GM19025 (cell line): Measurements from ENCODE around the gene CR1.
"Not testable (repeated sequence)": the region's sequence is repeated elsewhere in the genome, so short reads cannot be mapped to it uniquely, and the experiment has no call there.

Experiments
- ATAC-seq: cut with Tn5 transposase; IDR thresholded peaks from one replicate; pipeline ENCODE4 v1.9.1; 2021; ENCODE audit warnings: mild to moderate bottlenecking, low read depth, moderate library complexity; ENCODE audit not compliant: unreplicated experiment

CR1 gene

DNA sequence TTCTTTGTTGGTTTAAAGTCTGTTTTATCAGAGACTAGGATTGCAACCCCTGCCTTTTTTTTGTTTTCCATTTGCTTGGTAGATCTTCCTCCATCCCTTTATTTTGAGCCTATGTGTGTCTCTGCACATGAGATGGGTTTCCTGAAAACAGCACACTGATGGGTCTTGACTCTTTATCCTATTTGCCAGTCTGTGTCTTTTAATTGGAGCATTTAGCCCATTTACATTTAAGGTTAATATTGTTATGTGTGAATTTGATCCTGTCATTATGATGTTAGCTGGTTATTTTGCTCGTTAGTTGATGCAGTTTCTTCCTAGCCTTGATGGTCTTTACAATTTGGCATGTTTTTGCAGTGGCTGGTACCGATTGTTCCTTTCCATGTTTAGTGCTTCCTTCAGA lies 165.5 kb downstream of the CR1 start:
- not testable (repeated sequence) for ATAC-seq

DNA sequence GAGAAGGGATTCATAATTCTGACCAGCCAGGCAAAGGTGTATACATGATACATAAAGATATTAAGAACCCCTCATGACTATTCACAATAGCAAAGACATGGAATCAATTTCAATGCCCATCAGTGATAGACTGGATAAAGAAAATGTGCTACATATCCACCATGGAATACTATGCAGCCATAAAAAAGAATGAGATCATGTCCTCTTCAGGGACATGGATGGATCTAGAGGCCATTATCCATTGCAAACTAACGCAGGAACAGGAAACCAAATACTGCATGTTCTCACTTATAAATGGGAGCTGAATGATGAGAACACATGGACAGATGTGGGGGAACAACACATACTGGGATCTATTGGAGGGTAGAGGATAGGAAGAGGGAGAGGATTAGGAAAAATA lies 170.4 kb downstream of the CR1 start:
- no peak for ATAC-seq

DNA sequence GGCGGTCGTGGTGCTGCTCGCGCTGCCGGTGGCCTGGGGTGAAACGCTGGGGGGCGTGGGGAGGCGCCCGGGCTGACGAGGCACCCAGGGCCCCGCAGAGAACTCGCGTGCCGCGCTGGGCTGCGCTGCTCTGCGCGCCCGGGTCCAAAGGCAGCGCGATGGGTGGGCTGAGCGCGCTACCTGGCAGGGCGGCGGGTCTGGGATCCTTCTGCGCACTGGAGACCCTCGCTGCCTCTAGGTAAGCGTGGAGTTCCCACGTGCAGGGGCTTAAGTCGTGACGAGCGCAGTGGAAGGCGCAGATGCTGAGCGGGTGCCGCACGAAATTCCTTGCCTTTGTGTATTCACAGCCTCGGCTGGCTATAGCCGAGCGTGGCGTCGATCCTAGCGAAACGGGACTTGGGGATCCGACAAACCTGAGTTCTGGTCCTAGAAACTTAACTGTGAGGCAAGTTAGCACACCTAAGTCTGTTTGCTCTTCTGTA lies 173.6 kb downstream of the CR1 start:
- no peak for ATAC-seq

DNA sequence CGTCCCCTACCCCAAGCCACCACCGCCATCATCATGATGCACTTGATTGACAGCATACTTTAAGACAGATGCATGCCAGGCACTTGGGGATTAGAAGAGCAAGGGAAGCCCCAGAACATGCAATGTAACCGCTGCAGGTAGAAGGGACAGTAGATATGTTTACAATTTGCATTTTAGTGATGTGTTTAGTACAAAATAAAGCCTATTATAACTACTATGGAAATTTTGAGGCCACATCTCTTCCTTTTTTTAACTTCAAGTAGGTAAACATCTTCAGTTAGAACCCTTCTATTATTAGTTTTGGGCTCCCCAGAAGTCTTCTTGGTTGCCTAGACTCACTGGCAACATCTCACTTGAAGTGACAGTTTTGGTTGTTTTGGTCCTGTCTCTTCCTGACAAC lies 174.2 kb downstream of the CR1 start:
- ATAC-seq, result peak; percentile 76

DNA sequence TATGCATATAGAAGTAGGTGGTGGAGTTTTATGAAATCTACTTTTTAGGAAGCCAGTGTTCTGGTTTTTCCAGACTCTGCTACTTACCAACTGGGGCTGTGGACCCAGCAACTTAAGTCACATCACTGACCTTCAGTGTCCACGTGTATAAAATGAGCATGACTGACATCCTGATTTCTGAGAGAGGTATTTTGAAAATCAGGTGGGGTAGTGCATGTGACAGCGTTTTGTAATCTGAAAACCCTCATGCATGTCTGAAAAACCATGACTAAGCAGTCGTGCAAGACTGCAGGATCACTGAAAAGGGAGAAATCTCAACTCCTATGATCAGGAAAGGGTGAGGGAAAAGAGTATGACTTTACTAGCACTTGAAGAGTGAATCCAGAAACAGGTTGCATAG lies 175.0 kb downstream of the CR1 start:
- no peak for ATAC-seq

DNA sequence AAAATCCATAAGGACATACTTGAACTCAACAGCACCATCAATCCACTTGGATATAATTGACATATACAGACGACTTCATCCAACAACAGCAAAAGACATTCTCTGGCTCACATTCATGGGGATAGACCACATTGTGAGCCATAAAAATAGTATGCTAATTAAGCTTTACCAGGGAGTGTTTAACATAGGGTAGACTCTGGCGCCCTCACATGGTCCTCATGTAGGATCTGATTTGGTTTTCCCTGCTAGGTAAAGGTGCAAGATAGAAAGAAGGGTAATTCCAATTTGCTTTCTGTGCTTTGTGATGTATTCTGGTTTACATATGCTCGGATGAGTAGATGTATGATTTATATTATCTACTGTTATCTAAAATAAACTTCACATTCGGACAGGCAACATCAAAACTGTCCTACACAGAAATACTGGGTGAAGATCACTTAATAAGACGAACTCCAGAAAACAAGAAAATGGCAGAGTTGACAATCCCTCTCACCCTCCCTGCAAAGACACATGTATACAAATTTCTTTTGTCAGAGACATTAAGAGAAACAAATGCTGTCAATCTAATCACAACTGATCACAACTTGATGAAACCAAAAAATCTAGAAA lies 176.7 kb downstream of the CR1 start:
- ATAC-seq, result no peak

DNA sequence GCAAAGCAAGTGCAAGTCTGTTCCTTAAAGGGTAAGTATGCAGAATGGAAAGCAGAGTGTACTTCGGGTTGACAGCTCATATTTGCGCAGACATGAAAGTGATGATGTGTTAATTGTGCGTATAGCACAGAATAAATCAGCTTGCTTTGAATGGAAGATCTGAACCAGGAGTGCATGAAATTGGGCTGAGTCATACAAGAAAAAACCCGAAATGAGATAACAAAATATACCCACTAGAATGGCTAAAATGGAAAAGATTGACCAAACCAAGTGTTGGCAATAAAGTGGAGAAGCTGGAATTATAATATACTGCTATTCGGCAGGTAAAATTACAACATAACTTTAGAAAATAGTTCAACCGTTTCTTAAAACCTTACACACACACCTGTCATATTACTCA lies 177.4 kb downstream of the CR1 start:
- no peak for ATAC-seq

DNA sequence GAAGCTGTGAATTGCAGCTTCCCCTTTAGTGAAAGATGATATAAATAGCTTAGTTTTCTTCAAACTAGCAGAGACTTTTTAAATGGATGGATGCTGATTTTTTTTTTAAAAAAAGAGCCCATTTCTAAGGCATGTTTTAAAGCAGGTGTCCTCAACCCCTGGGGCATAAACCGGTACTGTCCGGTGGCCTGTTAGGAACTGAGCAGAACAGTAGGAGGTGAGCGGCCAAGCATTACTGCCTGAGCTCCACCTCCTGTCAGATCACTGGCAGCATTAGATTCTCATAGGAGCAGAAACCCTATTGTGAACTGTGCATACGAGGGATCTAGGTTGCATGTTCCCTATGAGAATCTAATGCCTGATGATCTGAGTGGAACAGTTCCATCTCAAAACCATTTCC lies 180.2 kb downstream of the CR1 start:
- no peak for ATAC-seq

DNA sequence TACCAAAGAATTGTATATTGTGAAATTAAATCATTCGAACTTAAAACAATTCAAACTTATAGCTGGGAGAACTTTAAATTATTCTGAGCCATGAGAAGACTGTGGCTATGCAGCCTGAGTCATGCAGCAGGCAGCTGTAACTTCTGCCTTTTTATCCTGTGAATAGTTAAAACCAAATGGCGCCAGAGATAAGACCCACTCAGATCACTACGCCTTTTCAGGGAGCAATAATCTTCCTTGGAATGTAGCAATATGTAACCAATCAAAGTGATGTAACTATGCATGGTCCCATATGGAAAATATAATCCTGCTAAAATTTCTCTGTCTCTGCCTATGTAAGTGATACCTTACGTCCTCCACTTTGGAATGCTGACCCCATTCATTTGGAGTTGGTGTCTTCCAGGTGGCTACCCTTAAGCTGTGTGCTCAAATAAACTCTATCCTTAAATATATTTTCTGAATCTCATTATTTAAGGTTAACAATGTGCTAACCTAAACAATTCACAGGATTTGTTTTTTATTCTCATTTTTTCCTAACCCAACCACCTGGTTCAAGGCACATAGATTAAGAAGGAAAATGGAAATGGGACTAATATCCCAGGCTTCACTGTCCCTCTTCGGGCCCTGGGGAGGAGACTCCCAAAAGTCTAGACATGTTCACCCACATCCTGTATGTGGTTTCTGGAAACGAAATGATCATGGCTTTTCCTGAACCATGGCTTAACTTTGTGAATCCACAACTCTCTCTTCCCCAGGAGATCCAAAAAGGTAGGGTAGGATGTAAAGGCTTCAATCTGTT lies 184.8 kb downstream of the CR1 start:
- not testable (repeated sequence) for ATAC-seq

DNA sequence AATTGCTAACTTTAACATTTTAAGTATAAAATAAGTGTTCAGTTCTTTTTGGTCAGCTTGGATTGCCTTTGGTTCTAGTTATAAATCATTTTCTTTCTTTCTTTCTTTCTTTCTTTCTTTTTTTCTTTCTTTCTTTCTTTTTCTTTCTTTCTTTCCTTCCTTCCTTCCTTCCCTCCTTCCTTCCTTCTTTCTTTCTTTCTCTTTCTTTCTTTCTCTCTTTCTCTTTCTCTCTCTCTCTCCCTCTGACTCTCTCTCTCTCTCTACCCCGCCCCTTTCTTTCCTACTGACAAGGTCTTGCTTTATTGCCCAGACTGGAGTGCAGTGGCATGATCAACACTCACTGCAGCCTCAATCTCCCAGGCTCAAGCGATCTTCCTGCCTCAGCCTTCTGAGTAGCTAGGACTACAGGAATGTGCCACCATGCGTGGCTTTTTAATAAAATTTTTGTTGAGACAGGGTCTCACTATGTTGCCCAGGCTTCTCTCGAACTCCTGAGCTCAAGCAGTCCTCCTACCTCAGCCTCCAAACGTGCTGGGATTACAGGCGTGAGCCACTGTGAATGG lies 187.0 kb downstream of the CR1 start:
- ATAC-seq, result not testable (repeated sequence)

DNA sequence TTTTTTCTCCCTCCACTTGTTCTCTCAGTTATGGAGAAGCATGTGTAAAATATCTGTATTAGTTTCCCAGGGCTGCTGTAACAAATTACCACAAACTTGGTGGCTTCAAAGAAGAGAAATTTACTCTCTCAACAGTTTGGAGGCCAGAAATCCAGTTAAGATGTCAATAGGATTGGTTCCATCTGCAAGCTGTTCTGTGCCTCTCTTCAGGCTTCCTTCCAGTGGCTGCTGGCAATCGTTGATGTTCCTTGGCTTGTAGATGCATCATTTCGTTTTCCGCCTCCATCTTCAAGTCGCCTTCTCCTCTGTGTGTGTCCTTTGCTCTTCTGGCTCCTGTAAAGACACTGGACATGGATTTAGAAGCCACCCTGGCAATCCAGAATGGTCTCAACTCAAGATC lies 194.6 kb downstream of the CR1 start:
- not testable (repeated sequence) for ATAC-seq

DNA sequence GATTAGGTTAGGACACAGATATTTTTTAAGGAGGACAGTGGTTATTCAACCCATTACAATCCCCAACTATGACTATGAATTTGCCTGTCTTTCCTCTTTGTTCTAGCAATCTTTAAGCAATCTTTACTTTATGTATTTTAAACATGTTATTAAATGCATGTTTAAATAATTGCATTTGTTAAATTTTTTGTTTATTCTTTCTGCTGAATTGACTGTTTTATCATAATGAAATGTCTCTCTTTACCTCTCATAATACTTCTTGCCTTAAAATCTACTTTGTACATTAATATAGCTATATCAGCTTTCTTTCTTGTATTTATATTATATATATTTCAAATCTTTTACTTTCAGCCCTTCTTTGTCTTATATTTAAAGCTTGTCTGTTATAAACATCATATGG lies 195.1 kb downstream of the CR1 start:
- ATAC-seq, result no peak
